ENCODE results near the gene HSD11B2.

HSD11B2 gene

DNA sequence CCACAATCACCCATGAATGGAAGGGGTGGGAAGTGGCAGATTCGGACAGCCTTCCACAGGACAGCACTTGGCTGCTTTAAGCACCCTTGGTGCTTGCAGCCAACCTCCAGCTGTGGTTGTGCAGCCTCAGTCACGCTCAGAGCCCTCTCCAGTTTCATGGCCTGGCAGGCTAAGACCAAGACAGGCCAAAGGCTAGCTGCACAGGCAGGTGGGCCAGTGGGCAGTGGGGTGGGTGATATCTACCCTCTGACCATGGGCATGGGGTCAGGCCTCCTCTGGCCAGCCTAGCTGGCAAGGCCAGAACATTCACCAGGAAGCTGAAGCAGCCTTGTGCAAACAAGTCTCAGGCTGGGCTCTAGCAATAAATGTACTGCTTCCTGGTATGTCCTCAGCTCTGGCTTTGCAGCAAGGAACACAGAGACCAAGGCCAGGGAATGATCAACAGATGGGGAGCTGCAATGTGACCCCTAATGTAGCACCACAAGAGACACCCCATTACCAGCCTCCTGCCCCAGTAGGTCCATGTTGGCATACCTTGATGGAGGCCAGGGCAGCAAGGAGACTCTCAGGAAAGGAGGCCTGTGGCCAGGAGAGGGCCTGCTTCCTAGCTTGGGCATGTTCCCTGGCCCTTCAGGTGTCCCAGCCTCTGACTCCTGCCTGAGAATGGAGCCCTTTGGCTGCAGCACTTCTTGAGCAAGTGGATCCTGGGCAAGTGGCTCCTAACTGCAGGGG is 20.9 kb downstream of the HSD11B2 start:
- no peak for DNase-seq (ENCODE audit: low read depth)

DNA sequence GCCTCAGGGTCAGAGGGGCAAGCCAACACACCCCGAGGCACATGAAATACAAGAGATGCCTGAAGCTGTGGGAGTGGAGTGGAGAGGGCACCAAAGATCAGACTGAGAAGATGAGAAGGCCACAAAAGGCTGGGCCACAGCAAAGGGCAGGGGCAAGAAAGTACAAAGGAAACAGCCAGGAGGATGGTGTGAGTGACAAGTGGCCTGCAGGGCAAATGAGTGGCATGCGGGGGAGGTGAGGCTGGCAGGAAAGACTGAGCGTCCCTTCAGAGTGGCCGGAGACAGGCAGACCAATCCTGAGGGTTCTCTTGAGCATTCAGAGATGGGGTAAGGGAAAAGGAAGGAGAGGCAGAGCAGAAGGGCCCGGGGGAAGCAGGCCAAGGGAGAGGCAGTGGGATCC is 23.2 kb downstream of the HSD11B2 start:
- no peak for DNase-seq (ENCODE audit: low read depth)

DNA sequence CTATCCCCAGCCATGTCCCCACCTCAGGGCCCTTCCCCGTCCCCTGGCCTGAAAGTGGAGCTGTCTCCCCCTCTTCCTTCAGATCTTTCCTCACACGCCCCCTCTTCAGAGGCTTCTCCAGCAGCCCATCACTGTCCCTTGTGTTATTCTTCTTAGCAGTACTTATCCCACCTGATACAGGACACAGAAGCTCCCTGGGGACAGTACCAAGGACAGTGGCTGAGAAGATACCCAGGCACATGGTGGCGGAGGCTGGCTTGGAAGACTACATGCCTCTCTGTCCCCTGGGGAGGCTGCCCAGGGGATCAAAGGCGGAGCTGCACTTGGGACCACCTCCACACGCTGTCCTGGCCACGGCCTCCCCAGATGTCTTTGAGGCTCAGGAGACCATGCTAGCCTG is 23.9 kb downstream of the HSD11B2 start:
- no peak for DNase-seq (ENCODE audit: low read depth)

DNA sequence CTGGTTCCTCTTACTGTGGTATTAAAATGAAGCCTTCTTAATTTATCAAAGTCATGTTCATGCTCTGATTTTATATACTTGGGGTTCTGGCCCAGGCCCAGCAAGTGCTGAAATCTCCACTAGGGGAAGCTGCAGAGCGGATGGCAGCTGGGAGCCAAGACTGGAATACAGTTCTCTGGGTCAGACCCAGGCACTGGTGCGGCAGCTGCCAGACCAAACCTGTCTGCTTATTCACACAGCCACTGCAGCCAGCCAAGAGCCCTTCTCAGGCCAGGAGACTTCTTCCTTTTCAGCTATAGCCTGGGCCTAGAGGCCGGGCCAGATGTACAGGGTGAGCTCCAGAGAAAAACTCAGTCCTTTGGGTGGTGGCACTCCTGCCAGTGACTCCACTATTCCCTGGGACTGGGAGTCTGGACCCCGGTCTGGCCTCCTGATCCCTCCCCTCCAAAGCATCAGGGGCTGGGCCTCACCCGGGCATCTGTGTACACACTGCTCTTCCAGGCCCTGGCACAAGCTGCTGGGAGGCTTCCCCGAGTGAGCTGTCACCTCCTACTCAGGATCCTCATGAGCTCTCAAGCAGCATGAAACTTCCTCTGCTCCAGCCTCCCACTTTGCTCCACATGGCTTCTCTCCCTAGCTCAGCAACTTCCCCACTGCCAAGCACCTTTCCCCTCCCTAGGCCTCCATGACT is 25.6 kb downstream of the HSD11B2 start:
- DNase-seq (ENCODE audit: low read depth) = no peak

DNA sequence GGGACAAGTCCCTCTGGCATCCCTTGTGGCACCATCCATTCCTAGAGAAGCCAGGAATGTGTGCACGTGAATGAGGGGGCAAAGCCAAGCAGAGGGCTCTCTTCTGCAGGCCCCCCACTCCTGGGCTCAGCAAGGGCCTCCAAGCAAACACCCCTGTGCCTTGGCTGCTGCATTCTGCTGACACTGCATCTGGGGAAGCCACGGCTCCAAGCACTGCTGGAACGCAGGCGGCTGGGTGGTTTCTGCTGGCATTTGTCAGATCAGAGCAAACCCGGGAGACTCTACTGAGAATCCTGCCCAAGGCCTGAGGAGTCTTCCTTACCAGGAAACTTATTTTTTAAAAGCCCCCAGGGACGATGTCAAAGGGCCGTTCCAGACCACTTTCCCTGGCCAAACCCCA is 26.7 kb downstream of the HSD11B2 start:
- no peak for DNase-seq (ENCODE audit: low read depth)

DNA sequence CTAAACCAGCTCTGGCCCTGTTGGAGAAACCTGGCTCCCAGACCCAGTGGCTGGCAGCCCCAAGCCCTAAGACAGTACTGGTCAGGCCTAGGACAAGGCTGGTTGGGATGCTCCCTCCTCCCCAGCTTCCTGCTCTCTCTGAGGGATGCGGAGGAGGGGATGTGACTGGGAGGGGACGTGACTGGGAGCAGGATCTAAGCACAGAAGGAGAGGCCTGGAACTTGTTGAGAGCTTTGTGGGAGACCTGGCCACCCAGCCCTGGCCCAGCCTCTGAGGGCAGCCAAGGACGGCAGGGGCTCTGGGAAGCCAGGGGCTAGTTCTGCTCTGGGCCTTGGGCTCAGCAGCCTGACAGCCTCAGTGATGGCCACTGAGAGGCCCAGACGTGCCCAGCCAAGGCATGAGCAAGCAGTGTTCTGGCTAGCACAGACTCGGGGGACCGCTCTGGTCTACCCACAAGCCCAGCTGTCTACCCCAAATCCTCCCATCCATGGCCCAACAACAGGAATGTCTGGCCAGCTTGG is 27.3 kb downstream of the HSD11B2 start:
- no peak for DNase-seq (ENCODE audit: low read depth)

DNA sequence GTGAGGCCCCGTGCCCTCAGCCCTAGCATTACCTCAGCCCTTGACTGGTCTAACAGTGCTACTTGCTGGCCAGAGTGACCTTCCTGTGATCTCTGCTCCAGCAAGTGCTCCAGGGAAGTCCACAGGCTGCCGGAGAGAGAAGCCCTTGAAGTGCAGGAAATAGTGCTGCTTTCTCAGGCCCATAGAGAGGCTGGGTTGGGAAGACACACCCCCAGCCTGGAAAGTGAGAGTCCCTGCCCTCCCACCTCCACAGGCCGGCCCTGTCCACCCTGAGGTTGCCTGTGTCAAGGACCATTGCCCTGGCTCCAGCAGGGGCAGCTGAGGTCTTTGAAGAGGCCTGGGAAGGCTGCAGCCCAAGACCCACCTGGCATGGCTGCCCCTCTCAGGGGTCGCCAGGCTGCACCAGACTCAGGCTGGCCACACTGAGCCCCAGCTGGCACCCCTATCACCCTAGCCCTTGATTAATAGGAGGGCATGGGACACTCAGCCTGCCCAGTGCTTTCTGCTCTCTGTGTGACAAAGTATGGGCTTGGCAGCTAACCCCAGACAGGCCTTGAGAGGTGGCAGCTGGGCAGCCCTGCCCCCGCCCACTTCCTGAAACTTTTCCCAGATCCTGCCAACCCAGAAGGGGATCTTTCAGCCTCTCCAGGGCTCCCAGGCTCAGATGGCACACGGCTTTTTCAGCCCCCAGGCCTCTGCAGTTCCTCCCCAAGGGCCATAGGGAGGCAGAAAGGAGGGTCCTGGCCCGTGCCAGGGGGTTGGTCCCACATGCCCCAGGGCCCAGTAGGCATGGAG is 28.3 kb downstream of the HSD11B2 start:
- DNase-seq (ENCODE audit: low read depth) = no peak

DNA sequence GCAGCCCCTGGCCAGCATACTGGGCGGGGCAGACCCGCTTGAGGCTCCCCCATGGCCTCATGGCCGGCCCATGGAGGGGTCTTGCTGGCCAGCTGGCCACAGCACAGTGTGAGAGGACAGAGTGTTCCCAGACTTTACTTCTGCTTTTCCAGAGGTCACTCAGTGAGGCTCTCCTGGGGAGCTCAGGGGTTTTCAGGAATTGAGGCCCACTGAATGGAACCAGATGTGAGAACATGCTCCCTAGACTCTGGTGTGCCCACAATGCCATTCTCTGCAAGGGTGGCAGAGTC is 28.9 kb downstream of the HSD11B2 start:
- DNase-seq (ENCODE audit: low read depth) = no peak

DNA sequence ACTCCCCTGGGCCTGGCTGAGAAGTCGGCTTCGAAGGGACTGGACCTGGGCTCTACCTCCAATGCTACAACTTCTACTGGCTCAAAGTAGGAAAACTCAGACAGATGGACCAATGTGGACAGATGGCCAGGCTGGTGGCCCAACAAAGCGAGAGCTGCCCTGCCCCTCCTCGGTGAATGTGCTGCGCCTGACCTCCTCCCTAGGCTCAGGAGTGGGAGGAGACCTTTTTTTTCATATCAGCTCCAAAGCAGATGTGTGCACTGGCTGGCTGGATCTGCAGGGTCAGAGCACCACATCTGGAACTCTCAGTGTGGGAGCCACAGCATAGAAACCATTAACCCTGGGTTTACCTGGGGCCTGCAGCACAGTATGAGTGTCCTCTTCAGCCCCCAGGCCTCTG is 29.2 kb downstream of the HSD11B2 start:
- no peak for DNase-seq (ENCODE audit: low read depth)

DNA sequence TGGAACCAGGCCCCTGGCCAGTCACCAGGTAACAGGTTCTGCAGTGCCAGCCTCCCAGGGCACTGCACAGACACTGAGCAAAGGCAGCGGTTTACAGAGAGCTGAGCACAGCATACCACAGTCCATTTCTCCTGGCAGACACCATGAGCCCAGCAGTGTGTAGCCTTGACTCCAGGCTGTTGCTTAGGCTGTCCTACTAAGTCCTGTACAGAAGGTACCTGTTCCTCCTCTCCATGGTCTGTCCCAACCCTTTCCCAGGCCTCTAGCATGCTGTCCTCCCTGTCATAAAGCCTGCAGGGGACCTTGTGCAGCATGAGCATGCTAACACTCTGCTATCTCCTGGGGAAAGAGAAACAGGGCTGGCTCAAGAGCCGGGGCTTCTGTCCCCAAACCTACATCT is 30.0 kb downstream of the HSD11B2 start:
- no peak for DNase-seq (ENCODE audit: low read depth)

DNA sequence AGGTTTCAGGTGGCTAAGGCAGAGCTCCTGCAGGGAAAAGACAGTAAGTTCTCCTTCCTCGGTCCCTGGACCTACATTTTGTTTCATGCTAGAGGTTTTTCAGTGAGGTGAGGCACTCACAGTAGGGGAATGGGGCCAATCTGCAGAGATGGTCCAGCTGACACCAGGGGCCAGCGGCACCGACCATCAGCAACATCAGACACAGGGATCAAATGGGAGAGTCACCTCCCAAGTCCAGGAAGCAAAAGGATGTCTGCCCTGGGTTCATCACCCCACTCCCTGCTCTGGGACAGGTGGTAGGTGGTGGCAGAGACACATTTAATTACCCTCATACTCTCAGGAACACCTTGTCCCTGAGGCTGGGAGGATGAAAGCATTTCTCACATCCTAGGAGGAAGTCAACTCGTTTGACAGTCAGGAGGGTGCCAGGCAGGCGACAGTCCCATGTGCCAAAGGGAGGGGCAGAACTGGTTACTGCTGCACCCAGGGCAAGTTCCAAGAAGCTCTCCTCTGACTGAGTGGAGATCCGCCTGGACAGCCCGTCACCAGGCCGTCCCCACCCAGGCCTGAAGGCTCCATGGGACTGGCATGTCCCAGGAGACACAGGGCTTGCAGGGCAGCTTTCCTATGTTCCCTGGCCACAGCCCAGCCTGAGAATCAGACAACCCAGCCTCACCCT is 30.8 kb downstream of the HSD11B2 start:
- DNase-seq (ENCODE audit: low read depth) = no peak

DNA sequence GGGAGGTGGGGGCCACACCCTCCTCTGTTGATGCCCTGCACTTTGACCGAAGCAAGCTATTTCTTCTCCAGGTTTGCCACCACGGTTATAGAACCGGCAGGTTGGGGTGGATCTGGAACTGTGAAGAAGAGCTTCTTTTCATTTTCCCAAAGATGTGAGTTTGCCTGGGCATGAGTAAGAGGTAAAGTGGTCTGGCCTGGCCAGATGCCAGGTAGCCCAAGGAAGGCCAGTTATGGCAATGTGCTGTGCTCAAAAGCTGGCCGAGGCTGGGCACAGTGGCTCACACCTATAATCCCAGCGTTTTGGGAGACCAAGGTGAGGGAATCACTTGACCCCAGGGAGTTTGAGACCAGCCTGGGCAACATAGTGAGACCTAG is 31.3 kb downstream of the HSD11B2 start:
- DNase-seq (ENCODE audit: low read depth) = no peak

DNA sequence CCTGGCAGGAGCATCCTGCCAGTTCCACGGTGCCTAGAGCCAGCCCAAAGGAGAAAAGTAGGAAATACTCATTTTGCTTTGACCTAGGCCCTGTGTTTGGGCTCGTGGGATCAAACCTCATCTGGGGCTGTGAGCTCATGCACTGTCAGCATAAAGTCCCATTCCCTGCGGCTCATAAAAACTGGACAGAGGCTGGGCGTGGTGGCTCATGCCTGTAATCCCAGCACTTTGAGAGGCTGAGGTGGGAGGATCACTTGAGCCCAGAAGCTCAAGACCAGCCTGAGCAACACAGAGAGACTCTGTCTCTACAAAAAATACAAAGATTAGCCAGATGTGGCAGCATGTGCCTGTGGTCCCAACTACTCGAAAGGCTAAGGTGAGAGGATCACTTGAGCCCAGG is 32.1 kb downstream of the HSD11B2 start:
- DNase-seq (ENCODE audit: low read depth) = no peak

DNA sequence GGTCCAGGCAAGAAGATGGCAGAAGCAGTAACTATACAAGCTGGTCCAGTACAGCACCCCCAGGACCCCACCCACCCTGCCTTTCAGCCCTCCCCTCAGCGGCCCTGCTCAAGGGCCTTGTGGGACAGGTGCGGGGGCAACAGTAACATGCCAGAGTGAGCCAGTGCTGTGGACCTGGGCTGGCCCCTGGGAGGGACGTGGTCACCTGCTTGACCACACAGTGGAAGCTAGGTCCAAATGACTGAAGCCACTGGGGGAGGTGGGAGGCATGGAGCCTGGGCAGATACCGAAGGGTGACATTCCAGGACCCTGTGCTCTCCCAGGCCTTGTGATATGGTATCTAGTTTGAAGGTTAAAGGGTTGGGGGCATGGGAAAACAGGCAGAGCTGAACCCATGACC is 32.8 kb downstream of the HSD11B2 start:
- no peak for DNase-seq (ENCODE audit: low read depth)

DNA sequence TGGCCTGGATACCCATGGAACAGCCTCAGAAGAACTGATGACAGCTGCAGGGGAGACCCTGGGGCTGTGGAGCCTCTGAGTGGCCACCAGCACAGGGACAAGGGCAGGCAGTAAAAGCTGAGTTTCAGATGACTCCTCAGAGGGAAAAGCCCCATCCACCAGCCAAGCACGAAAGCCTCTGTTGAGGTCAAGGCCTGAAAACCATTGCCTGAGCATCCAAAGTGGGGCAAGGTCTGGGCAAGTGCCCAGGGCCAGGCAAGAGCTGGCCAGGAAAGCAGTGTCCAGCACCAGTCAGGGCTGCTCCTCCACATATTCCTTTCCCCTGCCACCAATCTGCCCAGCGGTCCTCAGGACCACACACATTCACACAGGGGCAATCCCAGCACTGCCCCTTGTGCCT is 33.6 kb downstream of the HSD11B2 start:
- DNase-seq (ENCODE audit: low read depth) = no peak

DNA sequence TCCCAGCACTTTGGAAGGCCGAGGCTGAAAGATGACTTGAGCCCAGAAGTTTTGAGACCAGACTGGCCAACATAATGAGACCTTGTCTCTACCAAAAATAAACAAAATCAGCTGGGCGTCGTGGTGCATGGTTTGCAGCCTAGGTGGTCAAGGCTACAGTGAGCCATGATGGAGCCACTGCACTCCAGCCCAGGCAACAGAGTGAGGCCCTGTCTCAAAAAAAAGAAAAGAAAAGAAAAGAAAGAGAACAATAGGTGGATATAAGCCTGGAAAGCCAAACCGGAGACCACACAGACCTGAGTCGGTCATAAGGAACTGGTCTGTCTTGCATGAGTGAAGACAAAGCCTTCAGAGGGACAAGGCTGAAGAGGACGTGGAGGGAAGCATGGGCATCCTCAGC is 35.7 kb downstream of the HSD11B2 start:
- DNase-seq (ENCODE audit: low read depth) = no peak

DNA sequence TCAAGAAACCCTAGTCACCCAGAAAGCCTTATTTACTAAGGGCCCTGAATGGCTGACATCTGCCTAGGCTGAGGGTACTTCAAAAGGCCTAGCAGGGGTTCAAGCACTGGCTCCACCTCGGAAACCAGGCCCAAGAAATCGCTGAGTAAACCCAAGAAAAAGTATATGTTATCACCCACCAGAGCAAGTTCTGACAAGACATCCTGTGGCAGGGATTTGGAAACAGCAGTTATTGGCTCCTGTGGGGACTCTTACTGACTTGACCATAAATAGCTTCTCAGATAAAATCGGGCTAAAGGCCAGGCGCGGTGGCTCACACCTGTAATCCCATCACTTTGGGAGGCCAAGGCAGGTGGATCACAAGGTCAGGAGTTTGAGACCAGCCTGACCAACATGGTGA is 37.8 kb downstream of the HSD11B2 start:
- DNase-seq (ENCODE audit: low read depth) = no peak

DNA sequence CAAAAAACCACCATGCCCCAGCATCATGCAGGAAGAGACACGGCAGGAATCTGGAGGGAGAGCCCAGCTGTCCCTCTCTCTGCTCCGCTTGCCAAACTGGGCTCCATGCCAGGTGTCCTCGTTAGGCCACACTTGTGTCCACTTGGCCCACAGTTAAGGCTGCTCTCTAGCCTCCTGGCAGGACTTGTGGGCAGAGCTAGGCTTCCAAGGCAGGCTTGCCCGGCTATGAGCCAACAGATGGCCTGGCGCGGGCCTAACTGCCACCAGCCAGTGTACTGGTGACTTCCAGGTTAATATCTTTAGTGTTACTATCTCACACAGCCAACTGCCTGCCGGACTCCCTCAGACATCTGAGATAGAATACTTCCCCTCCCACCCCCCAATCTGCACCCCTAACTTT is 39.4 kb downstream of the HSD11B2 start:
- no peak for DNase-seq (ENCODE audit: low read depth)

DNA sequence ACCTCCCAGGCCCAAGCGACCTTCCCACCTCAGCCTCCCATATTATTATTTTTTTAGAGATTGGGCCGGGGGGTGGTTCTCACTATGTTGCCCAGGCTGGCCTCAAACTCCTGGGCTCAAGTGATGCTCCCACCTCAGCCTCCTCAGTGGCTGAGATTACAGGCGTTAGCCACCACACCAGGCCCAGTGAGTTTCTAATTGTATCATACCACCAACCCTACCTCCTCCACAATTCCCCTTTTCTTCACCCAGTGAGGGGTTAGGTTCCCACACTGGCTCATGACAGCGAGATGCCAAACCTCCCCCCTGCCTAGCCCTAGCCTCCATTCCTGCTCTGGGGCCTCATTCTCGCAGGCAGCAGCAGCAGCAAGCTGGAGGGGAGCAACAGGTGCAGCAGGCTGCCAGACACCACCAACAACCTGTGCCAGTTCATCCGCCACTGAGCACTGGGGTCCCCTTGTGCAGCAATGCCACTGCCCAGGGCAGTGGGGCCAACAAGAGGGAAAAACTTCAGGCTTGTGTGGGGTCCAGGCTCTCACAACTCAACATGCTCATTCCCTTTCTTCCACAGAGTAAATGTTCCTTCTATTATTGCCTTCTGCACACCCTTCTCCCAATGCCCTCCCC is 41.0 kb downstream of the HSD11B2 start:
- DNase-seq (ENCODE audit: low read depth) = no peak

DNA sequence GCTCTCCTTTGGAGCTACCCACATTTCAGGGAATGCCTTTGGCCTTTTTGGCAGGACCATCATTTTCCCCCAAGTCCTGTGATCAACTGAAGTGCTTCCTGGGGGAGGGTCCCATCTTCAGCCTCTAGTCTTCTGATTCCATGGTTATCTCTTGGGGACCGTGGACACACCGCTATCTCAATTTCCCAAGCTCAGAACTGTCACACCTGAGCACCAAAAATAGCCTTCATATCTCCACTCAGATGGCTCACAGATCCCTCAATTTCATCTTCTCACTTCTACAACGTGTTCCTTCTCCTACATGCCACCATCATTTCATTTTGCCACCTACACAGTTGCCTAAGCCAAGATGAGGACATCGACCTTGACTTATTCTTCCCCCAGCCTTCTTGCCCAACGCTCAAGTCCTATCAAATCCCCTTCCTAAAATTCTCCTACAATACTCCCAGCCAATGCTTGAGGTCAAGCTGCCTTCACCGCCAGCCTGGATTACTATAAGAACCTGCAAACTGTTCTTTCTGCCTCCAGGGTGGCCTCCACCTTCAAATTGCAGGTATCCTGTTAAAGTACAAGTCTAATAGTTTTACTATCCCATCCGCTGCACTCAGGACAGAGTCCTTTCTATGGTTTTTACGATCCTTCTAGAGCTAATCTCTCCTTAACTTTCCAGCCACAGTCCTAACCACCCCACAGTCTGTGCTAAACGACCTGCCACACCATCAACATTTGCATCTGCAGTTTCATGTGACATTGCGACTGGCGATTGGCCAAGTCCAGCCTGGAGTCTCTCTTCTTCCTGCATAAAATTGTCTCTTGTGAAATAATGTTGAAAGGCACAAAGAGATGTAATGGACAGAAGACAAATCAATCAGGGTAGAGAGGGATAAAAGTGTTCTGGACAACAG is 43.9 kb downstream of the HSD11B2 start:
- no peak for DNase-seq (ENCODE audit: low read depth)

DNA sequence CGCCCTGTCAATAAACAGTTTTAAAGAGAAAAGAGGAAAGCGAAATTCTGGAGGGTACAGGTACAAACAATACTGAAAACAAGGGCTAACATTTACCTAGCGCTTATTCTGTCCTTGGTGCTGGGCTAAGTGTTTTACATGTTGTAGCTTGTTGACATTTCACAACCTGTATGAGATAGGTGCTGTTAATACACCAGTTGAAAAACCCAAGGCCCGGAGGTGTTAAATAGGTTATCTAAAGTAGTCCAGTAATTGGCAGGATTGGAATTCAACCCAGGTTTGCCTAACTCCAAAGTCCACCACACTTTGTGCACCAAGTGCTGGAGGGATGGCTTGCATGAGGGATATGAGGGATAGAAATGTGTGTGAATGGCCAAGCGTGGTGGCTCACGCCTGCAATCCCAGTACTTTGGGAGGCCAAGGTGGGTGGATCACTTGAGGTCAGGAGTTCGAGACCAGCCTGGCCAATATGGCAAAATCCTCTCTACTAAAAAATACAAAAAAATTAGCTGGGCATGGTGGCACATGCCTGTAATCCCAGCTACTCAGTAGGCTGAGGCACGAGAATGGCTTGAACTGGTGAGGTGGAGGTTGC is 47.1 kb downstream of the HSD11B2 start:
- DNase-seq (ENCODE audit: low read depth) = no peak
